ENCODE results near the gene GALNT18. TPM values are rescaled to one million over a fixed set of nuclear protein-coding genes. Genes with fewer than 3 reads are reported as not detected.

GALNT18 gene
- total RNA-seq, 2 donors from 2014 or later: not detected

DNA sequence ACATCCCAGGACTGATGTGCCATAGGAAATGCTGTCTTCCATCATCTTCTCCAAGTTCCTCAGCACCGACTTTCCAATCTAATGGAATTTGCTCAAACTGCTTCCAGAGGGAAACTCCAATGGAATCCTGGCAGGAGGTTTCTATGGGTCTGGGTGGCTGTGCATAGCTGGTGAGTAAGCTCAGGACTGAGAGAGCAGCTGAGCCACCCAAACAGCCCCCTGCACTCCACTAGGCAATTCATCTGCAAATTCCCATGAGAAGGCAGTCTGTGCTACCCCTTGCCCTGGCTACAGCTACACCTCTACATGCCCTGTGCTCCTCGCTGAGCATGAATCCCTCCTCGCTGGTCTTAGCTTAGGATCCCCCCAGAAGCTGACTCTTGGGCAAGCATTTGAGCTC lies 140.8 kb downstream of the GALNT18 start:
- H3K27ac Mint-ChIP-seq: no peak overlapping the region
- peaks cover 58% of the 10 kb centered on the region for H3K27me3 Mint-ChIP-seq

DNA sequence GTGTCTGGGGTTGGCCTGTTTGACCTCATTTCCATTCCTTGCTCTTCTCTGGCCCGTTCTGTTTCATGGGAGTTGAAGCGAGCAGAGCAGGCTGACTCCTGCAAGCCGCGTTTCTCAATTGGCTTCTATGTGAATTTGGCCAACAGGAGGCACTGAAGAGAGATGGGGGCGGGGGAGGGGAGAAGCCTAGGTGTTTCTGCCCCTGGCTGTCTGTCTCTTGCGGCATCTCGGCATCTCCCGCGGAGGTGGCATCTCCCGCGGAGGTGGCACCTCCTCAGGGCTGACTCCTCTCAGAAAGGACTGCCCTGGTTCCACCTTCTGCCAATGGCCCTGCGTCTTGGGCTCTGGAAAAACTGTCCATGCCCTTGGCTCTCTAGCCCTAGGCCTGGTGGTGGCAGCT lies 143.1 kb downstream of the GALNT18 start:
- Mint-ChIP-seq H3K4me3 (no peak overlapping the region), H3K4me1 (peaks cover 2% of the 10 kb centered on the region), H3K27ac (no peak overlapping the region), H3K36me3 (ENCODE audit: low read depth) (no peaks in the 10 kb centered on the region), H3K27me3 (peaks cover 72% of the 10 kb centered on the region)
- ATAC-seq (no peak), DNase-seq (no peak)
- no peaks in the 10 kb centered on the region for H3K9me3 ChIP-seq (ENCODE audit: control insufficient read depth, low read length, poor library complexity, severe bottlenecking)

More for the DNA sequence above, 140.8 kb downstream of the GALNT18 start:
- DNase-seq (no peak), ATAC-seq (no peak)
- H3K9me3 ChIP-seq (ENCODE audit: control insufficient read depth, low read length, poor library complexity, severe bottlenecking): no peaks in the 10 kb centered on the region
- H3K36me3 Mint-ChIP-seq (ENCODE audit: low read depth): no peaks in the 10 kb centered on the region
- H3K4me1 Mint-ChIP-seq: peaks cover 2% of the 10 kb centered on the region
- H3K4me3 Mint-ChIP-seq: no peak overlapping the region

DNA sequence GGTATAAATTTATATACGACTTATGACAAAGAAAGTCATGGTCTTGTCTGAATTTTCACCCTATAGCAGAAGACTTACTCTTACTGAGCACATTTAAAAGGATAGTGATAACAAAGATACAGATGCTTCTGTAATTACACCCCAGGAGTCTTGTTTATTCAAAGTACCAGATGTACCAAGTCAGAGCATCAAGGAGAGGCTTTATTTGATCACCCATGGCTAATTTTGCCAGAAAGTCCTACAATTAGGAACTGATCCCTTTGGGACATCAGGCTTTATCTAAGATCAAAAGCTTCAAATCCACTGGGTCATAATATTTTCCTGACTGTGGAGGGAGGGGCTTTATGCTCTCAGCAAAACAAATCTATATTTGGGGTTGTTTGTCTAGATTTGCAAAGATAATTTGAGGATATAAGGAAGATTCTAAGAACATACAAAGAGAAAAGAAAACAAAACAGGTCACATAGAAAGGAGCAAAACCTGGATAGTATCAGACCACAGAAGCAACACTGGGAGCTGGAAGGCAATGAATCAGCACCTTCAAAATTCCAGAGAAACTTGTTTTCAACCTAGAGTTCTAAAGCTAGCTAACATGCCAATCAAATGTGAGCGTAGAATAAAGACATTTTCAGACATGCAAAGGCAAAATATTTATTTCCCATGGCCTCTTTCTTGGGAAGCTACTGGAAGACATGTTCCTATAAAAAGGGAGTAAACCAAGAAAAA lies 143.9 kb downstream of the GALNT18 start:
- no peaks in the 10 kb centered on the region for H3K9me3 ChIP-seq (ENCODE audit: control insufficient read depth, low read length, poor library complexity, severe bottlenecking)
- peaks cover 2% of the 10 kb centered on the region for H3K4me1 Mint-ChIP-seq
- no peak overlapping the region for H3K4me3 Mint-ChIP-seq
- no peak for ATAC-seq
- no peaks in the 10 kb centered on the region for H3K36me3 Mint-ChIP-seq (ENCODE audit: low read depth)
- DNase-seq: no peak
- H3K27me3 Mint-ChIP-seq: peaks cover 65% of the 10 kb centered on the region
- H3K27ac Mint-ChIP-seq: no peak overlapping the region

DNA sequence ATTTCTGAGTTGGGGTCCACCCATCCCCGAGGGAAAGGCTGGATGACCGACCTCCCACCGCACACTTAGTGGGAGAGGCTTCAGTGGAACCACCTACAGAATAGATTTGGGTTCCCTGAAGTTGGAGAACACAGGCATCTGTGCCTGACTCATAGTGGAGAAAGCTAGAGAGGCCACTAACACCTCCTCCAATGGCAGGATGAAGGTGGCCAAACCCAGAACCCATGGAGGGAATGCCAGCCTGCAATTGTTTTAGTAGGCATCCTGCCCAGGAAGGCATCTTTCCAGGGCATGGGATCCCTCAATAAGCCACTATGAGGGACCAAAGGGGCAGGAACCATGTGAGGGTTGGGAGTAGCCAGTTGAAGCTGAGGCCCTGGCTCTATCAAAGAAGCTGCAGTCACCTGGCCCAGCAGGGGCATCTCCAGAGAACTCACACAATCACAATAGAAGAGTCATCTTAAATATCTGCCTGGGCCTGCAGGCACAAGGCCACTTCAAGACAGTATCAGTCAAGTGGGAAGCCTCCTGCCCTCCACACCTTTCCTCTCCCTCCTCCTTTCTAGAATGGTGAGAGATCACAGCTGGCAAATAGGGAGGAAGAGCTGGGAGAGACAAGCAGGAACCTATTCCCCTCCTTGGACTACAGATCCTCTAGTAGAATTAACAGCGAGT lies 144.7 kb downstream of the GALNT18 start:
- DNase-seq (no peak), ATAC-seq (no peak)
- Mint-ChIP-seq H3K27me3 (peaks cover 58% of the 10 kb centered on the region), H3K27ac (no peak overlapping the region), H3K4me3 (no peak overlapping the region), H3K4me1 (peaks cover 2% of the 10 kb centered on the region), H3K36me3 (ENCODE audit: low read depth) (no peaks in the 10 kb centered on the region)
- no peaks in the 10 kb centered on the region for H3K9me3 ChIP-seq (ENCODE audit: control insufficient read depth, low read length, poor library complexity, severe bottlenecking)

DNA sequence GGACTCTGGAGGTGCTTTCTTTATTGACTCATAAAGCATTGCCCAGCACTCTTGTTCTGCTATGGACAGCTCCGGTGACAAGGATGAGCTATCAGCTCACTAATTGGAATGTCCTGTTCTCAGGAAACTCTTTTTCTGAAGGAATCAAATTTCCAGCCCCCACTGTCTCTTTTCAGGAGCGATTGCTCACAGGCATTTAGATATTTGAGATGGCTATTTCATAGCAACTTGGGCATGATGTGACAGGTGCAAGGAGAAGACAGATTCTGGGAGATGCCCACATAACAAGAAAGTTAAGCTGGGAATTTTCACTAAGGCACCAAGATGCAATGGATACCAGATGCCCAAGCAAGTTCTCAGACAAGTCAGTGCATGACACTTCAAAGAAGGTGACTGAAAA lies 145.3 kb downstream of the GALNT18 start:
- H3K27ac Mint-ChIP-seq: no peak overlapping the region
- DNase-seq: no peak
- H3K4me1 Mint-ChIP-seq: no peaks in the 10 kb centered on the region
- no peaks in the 10 kb centered on the region for H3K36me3 Mint-ChIP-seq (ENCODE audit: low read depth)
- H3K27me3 Mint-ChIP-seq: peaks cover 54% of the 10 kb centered on the region
- no peak for ATAC-seq
- no peak overlapping the region for H3K4me3 Mint-ChIP-seq
- H3K9me3 ChIP-seq (ENCODE audit: control insufficient read depth, low read length, poor library complexity, severe bottlenecking): no peaks in the 10 kb centered on the region

DNA sequence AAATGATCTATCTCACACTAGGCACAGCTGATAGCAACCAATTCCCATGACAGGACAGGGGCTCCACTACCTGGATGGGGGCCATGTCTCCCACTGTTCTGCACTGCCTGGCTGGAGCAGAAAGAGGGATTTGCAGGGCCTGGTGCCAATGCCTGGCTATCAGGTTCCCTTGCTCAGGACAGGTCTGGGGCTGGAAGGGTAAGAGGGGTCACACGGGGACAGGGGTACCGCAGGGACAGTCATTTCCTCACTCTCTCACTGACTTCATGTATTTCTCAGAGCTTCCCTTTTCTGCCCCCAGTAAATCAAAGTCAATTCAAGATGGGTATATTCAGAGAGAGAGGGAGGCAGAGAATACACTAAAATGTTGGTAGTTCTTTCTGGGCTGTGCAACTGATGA lies 149.7 kb downstream of the GALNT18 start:
- Mint-ChIP-seq H3K27me3 (peaks cover 42% of the 10 kb centered on the region), H3K27ac (no peak overlapping the region), H3K4me1 (no peaks in the 10 kb centered on the region), H3K4me3 (no peak overlapping the region), H3K36me3 (ENCODE audit: low read depth) (no peaks in the 10 kb centered on the region)
- no peaks in the 10 kb centered on the region for H3K9me3 ChIP-seq (ENCODE audit: control insufficient read depth, low read length, poor library complexity, severe bottlenecking)
- no peak for DNase-seq
- ATAC-seq: no peak

DNA sequence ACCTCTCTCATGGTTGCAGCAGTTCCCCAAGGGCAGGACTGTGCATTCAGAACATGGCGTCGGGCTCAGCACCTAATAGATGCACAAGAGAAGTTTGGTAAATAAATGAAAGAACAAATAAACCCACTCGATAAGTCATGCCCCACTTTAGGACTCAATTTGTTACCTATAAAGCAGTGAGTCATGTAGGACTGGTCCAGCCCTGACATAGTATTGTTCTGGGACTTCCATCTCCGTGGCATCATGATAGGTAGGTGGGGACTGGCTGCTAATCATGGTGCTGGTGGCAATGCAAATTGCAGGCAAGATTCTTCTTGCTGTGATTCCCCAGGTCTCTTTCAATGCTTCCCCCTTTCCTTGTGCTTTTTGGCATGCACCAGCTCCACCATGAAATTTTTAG lies 150.6 kb downstream of the GALNT18 start:
- no peak for ATAC-seq
- Mint-ChIP-seq H3K27me3 (peaks cover 34% of the 10 kb centered on the region), H3K27ac (no peak overlapping the region), H3K36me3 (ENCODE audit: low read depth) (no peaks in the 10 kb centered on the region), H3K4me3 (no peak overlapping the region), H3K4me1 (no peaks in the 10 kb centered on the region)
- DNase-seq: no peak
- H3K9me3 ChIP-seq (ENCODE audit: control insufficient read depth, low read length, poor library complexity, severe bottlenecking): no peaks in the 10 kb centered on the region

DNA sequence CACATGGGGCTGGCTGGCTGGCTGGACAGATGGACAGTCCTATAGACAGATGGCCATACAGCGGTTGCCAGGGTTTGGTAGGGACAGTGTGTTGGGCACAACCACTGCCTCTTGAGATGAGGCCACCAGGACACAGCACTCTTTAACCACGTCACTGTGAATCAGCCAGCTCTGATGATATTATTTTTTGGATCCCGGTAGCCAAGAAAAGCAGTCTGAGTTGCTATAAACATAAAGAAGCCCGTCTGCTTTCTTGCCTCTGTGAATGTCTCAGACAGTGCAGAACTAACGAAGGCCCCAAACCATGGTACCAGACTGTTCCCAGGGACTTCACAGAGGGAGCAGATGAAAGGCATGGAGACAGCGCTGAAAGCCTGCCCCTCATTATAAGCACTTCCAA lies 152.9 kb downstream of the GALNT18 start:
- Mint-ChIP-seq H3K4me3 (no peak overlapping the region), H3K4me1 (no peaks in the 10 kb centered on the region), H3K27ac (no peak overlapping the region), H3K36me3 (ENCODE audit: low read depth) (no peaks in the 10 kb centered on the region), H3K27me3 (peaks cover 19% of the 10 kb centered on the region)
- no peaks in the 10 kb centered on the region for H3K9me3 ChIP-seq (ENCODE audit: control insufficient read depth, low read length, poor library complexity, severe bottlenecking)
- no peak for DNase-seq
- no peak for ATAC-seq

DNA sequence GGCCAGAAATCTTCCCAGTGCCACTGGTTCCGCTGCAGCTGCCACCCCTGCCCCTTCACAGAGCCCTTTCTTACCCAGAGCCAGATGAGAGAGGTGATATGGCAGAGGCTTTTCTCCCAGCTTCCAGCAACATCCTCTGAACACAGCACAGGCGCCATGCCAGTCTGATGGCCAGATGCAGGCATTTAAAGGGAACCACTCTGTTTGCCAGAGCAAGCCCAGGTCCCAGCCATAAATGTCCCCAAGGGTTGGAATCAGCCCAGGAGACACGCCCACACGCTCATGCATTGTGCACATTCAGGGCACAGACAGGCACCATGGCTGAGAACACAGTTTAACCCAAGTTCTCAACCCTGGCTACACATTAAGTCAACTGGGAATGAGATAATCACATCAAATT lies 154.5 kb downstream of the GALNT18 start:
- H3K4me1 Mint-ChIP-seq: peaks cover 2% of the 10 kb centered on the region
- ATAC-seq (no peak), DNase-seq (no peak)
- H3K27ac Mint-ChIP-seq: no peak overlapping the region
- no peaks in the 10 kb centered on the region for H3K9me3 ChIP-seq (ENCODE audit: control insufficient read depth, low read length, poor library complexity, severe bottlenecking)
- H3K4me3 Mint-ChIP-seq: no peak overlapping the region
- H3K36me3 Mint-ChIP-seq (ENCODE audit: low read depth): no peaks in the 10 kb centered on the region
- peaks cover 14% of the 10 kb centered on the region for H3K27me3 Mint-ChIP-seq

DNA sequence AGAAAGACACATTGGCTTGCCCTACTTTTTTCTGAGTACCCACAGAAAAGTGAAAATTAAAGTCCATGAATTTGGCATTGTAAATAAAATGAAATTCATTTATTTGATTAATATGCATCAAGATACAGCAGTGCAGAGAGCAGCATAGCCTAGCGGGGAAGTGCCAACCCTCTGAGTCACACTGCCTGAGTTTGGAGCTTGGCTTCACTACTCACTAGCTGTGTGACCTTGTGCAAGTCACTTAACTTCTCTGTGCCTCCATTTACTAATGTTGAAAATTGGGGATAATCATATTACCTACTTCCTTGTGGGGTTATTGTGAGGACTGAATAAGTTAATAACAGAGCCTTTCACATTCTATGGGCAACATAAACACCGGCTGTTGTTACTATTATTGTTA lies 157.2 kb downstream of the GALNT18 start:
- Mint-ChIP-seq H3K27me3 (peaks cover 20% of the 10 kb centered on the region), H3K27ac (no peak overlapping the region), H3K36me3 (ENCODE audit: low read depth) (no peaks in the 10 kb centered on the region), H3K4me1 (peaks cover 2% of the 10 kb centered on the region), H3K4me3 (no peak overlapping the region)
- DNase-seq (no peak), ATAC-seq (no peak)
- H3K9me3 ChIP-seq (ENCODE audit: control insufficient read depth, low read length, poor library complexity, severe bottlenecking): no peaks in the 10 kb centered on the region

DNA sequence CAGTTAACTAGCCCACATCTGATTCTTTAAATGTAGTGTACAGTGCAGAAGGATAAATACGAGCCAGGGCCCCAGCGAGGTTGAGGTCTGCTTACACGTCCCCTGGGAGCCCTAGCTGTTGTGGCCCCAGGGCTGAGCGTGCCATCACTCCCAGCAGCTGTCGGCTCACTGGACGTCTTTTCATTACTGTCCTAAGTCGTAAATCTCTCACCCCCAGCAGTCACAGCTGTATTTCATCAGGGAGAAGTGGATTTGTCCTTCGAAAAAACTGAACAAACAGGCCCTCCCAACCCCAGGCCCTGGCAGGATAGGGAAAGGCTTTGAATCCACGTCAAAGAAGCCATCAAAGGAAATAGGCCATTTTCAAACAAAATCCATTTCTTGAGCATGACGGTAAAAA lies 158.4 kb downstream of the GALNT18 start:
- ATAC-seq: no peak
- peaks cover 2% of the 10 kb centered on the region for H3K4me1 Mint-ChIP-seq

DNA sequence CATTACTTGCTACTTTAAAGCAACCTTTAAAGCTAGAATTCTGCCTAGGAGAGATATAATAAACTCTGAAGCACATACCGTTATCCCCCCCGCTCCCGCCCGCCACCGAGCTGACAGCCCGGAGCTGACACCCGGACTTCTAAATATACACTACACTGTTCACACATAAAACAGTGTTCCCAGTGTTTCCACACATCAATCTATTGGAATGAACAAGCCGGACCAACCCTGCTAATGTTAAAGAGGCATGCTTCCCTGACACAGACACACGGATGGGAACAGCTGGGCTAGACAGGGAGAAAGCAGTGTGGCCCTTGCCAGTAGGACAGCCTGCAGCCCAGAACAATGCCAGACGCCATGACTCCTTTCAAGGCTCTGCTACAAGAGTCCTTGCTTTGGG lies 160.3 kb downstream of the GALNT18 start:
- Mint-ChIP-seq H3K36me3 (ENCODE audit: low read depth) (no peaks in the 10 kb centered on the region), H3K4me3 (no peak overlapping the region), H3K4me1 (peaks cover 2% of the 10 kb centered on the region), H3K27me3 (peaks cover 28% of the 10 kb centered on the region), H3K27ac (no peak overlapping the region)
- no peaks in the 10 kb centered on the region for H3K9me3 ChIP-seq (ENCODE audit: control insufficient read depth, low read length, poor library complexity, severe bottlenecking)
- ATAC-seq (no peak), DNase-seq (no peak)

More for the DNA sequence above, 158.4 kb downstream of the GALNT18 start:
- H3K9me3 ChIP-seq (ENCODE audit: control insufficient read depth, low read length, poor library complexity, severe bottlenecking): no peaks in the 10 kb centered on the region
- Mint-ChIP-seq H3K4me3 (no peak overlapping the region), H3K27ac (no peak overlapping the region), H3K27me3 (peaks cover 26% of the 10 kb centered on the region), H3K36me3 (ENCODE audit: low read depth) (no peaks in the 10 kb centered on the region)
- DNase-seq: no peak

DNA sequence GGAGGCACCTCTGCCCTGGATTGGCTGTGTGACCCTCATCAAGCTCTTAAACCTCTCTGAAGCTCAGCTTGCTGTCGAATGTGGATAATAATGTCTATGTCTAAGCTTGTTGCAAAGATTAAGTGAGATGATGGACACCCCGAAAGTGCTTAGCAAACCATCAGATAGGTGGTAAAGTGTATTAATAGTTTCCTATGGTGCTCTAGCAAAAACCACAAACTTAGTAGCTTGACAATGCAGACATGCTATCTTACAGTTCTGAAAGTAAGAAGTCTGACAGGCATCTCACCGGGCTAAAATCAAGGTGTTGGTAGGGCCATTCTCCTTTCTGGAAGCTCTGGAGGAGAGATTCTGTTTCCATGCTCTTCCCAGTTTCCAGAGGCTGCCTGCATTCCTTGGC lies 162.2 kb downstream of the GALNT18 start:
- H3K4me1 Mint-ChIP-seq: peaks cover 2% of the 10 kb centered on the region
- H3K4me3 Mint-ChIP-seq: no peak overlapping the region
- no peak overlapping the region for H3K27ac Mint-ChIP-seq
- peaks cover 28% of the 10 kb centered on the region for H3K27me3 Mint-ChIP-seq
- DNase-seq (no peak), ATAC-seq (no peak)
- H3K36me3 Mint-ChIP-seq (ENCODE audit: low read depth): no peaks in the 10 kb centered on the region
- no peaks in the 10 kb centered on the region for H3K9me3 ChIP-seq (ENCODE audit: control insufficient read depth, low read length, poor library complexity, severe bottlenecking)

DNA sequence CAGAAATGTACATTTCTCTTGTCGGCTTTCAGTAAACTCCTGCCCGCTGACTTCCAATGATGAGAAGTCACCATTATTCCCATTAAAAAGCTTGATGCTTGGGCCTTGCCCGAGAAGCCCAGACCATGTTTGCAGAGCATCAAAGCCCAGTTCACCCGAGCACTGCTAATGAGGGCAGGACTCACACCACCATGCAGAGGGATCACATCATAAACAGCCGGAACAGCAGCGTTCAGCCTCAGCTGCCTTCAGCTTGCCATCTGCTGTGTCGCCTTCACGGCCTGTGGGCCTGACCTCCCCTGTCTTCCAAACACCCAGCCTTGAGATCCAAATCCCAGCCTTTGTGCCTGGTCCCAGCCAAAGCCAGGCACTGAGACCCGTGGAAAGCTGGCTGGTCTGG lies 163.3 kb downstream of the GALNT18 start:
- H3K9me3 ChIP-seq (ENCODE audit: control insufficient read depth, low read length, poor library complexity, severe bottlenecking): no peaks in the 10 kb centered on the region
- Mint-ChIP-seq H3K27me3 (peaks cover 35% of the 10 kb centered on the region), H3K4me1 (peaks cover 2% of the 10 kb centered on the region)

More for the DNA sequence above, 163.3 kb downstream of the GALNT18 start:
- no peak overlapping the region for H3K27ac Mint-ChIP-seq
- no peaks in the 10 kb centered on the region for H3K36me3 Mint-ChIP-seq (ENCODE audit: low read depth)
- no peak for ATAC-seq
- no peak for DNase-seq
- H3K4me3 Mint-ChIP-seq: no peak overlapping the region

Data from T-helper 17 cell (primary cell).